Measurements from ENCODE around the gene ANAPC16.

ANAPC16 gene

DNA sequence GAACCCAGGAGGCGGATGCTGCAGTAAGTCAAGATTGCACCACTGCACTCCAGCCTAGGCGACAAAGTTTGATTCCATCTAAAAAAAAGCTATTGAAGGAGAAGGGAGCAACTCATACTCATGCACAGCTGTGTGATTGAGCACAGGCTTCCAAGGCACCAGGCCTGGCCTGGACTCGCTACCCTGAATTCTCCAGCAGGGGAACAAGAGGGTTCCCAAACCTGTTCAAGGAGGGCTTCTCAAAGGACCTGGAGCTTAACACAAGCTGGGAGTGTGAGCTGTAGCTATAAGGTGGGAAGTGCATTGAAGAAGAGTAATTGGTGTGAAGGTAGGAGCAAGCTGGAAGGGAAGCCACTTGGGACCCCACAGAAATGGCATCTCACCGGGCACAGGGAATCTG lies 42.8 kb downstream of the ANAPC16 start:
- POLR2A ChIA-PET (ENCODE audit: low non-redundant PET): interaction anchor here (1.2 kb wide), 1 partner anchor 15 kb away, joined by 4 read pairs; the partner anchor contains the start of gene DDIT4
- H3K27ac ChIP-seq: peak overlapping the region; percentile 100
- no peak for DNase-seq (ENCODE audit: low spot score)
- CTCF ChIA-PET: interaction anchor here (0.6 to 0.7 kb wide), 2 partner anchors 11 to 70 kb away, joined by 3 read pairs; no protein-coding TSS in a partner anchor
- TF ChIP-seq, protein P1, sequence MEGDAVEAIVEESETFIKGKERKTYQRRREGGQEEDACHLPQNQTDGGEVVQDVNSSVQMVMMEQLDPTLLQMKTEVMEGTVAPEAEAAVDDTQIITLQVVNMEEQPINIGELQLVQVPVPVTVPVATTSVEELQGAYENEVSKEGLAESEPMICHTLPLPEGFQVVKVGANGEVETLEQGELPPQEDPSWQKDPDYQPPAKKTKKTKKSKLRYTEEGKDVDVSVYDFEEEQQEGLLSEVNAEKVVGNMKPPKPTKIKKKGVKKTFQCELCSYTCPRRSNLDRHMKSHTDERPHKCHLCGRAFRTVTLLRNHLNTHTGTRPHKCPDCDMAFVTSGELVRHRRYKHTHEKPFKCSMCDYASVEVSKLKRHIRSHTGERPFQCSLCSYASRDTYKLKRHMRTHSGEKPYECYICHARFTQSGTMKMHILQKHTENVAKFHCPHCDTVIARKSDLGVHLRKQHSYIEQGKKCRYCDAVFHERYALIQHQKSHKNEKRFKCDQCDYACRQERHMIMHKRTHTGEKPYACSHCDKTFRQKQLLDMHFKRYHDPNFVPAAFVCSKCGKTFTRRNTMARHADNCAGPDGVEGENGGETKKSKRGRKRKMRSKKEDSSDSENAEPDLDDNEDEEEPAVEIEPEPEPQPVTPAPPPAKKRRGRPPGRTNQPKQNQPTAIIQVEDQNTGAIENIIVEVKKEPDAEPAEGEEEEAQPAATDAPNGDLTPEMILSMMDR (conservative IDR thresholded peaks at IDR 0.05; ENCODE audit: low read depth): no peak

DNA sequence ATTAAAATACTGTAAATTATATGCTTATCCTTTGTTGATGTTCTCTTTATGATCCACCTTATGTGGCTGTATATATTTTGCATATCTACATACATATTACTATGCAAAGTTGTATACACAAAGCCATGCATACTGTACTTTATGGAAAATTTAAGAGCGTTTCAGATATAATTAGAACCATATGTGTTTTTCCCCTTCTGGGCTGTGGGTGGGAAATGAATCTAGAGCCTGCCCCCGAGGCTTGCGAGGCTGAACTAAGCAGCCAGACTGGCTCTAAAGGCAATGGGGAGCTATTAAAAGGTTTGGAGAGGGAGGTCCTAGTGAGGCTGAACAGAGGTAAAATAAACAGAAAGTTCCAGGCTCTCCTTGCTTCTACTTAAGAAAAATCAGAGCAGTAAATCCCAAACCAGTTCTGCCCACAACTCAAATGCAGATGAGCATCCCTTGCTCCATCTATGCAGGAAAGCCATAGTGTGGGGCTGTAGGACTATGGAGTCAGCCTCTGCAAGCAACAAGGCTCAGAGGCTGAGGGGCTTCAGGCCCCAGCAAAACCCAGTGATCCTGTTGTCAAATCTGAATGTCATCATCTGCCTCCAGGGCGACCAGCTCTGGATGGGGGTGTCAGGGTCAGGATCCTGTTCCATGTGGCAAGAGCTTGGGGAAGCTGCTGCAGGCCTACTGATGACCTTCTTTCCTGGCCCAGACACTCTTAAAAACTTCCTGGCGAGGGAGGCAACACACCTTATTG lies 43.9 kb downstream of the ANAPC16 start:
- ChIA-PET CTCF (interaction anchor here (0.5 to 2.7 kb wide), 4 partner anchors 15 to 785 kb away, joined by 3 to 16 read pairs (median 4); partner anchors contain the start of gene DDIT4), POLR2A (ENCODE audit: low non-redundant PET) (interaction anchor here (1.5 to 1.9 kb wide), 2 partner anchors 14 to 16 kb away, joined by 8 to 22 read pairs; partner anchors contain the start of gene DDIT4)
- peak overlapping the region; percentile 100 for H3K27ac ChIP-seq
- no peak for DNase-seq (ENCODE audit: low spot score)
- TF ChIP-seq, protein P1 (conservative IDR thresholded peaks at IDR 0.05; ENCODE audit: low read depth): no peak

- peak; percentile 97 for DNase-seq (ENCODE audit: low spot score)
- TF ChIP-seq, protein P1 (conservative IDR thresholded peaks at IDR 0.05; ENCODE audit: low read depth): no peak
- peak overlapping the region; percentile 100 for H3K27ac ChIP-seq
- ChIA-PET POLR2A (ENCODE audit: low non-redundant PET) (interaction anchor here (0.6 to 1.9 kb wide), 4 partner anchors 9 to 84 kb away, joined by 4 to 22 read pairs (median 7); partner anchors contain the start of gene DDIT4), CTCF (interaction anchor here (0.5 to 2.7 kb wide), 6 partner anchors 10 to 784 kb away, joined by 3 to 16 read pairs (median 4); partner anchors contain the start of gene DDIT4)
Measured at GRCh38 chr10:72260239-72260975, 44.6 kb downstream of the ANAPC16 start.

DNA sequence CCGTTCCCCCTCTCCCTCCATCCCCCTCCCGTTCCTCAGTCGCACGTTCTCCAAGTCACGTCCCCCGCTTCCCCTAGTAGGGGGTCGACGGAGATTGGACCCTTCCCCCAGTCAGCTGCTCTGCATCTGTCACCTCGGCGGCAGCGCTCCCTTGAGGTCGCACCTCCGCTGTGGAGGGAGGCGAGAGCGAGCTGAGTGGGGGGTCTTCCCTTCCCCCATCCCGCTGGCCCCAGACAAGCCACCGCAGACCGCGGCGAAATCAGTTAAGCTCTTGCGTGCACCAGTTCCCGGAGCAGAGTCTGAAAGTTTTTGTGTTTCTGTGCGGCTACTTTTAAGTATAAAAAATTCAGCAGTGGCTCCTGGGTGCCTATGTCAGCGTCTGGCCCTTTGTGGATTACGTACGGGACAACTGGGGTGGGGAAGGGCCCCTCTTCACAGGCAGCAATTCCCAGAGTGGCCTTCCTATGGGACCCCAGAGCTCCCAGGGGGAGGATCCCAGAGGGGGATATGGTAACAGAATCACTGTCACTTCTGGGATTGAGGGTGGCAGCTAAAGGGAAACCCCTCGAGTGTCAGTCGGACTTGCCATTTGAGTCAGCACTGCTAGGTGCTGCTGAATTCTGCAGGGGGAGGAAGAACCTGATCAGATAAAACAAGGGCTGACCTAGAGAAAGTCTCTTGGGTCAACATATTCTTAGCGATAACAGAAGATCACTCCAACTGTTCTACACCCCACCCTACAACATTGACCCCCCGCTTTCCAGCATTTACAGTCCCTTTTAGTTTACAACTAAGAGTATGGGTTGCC lies 45.4 kb downstream of the ANAPC16 start:
- POLR2A ChIA-PET (ENCODE audit: low non-redundant PET): interaction anchor here (0.6 to 1.9 kb wide), 3 partner anchors 10 to 13 kb away, joined by 4 to 22 read pairs (median 6); partner anchors contain the start of gene DDIT4
- no peak for DNase-seq (ENCODE audit: low spot score)
- CTCF ChIA-PET: interaction anchor here (0.6 to 2.7 kb wide), 4 partner anchors 10 to 29 kb away, joined by 3 to 16 read pairs (median 4); partner anchors contain the start of gene DDIT4
- peak overlapping the region; percentile 100 for H3K27ac ChIP-seq
- TF ChIP-seq, protein P1 (conservative IDR thresholded peaks at IDR 0.05; ENCODE audit: low read depth): no peak

GRCh38 chr10:72261784-72262404 lies 46.1 kb downstream of the ANAPC16 start:
- H3K27ac ChIP-seq: peak overlapping the region; percentile 100
- TF ChIP-seq, protein P1 (conservative IDR thresholded peaks at IDR 0.05; ENCODE audit: low read depth): no peak
- ChIA-PET CTCF (interaction anchor here (2.7 kb wide), 1 partner anchor 13 kb away, joined by 16 read pairs; the partner anchor contains the start of gene DDIT4), POLR2A (ENCODE audit: low non-redundant PET) (no interaction called here)
- no peak for DNase-seq (ENCODE audit: low spot score)
